GM23248 (cell line): Measurements from ENCODE around the gene ROPN1L.

Source experiments
- EZH2 ChIP-seq: fragments of 200-600 bp; sonication (generic); IDR thresholded peaks from 2 replicates; pipeline ENCODE4 v1.6.1; 2018; ENCODE audit warnings: antibody characterized with exemption, mild to moderate bottlenecking; ENCODE audit not compliant: insufficient read depth, poor library complexity, severe bottlenecking
- EZH2phosphoT487 ChIP-seq: fragments of 200-600 bp; sonication (generic); IDR thresholded peaks from 2 replicates; pipeline ENCODE4 v1.6.1; 2018; ENCODE audit warnings: antibody characterized with exemption, moderate library complexity, mild to moderate bottlenecking, low read depth; ENCODE audit not compliant: insufficient read depth

DNA sequence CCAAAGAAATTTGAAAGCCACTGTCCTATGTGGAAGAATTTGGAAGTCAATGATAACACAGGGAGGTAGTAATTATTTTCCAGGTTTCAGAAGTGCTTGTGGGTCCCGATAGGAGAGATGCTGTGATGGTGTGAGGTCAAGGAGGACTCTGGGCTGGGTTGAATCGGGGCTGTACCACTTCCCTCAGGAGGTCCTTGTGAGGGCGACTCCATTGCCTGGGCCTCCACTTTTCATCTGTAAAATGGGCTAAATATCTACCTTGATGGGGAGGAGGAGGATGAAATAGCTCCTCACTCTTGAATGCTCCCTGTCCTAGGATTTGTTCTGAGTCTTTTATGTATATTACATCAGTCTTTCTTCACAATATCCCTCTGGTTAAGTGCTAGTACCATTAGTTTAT is 59.0 kb downstream of the ROPN1L start:
- TF ChIP-seq EZH2phosphoT487 (no peak), EZH2 (no peak)
